PFSK-1 (cell line): ENCODE measurements around the gene RBM47.

Experiments used
- FOXP2 ChIP-seq: optimal IDR thresholded peaks from 2 replicates; pipeline ENCODE3; 2011; ENCODE audit warnings: borderline replicate concordance, control low read depth, inconsistent platforms; ENCODE audit not compliant: insufficient read depth; ENCODE audit errors: extremely low read length, extremely low read depth
- POLR2AphosphoS5 ChIP-seq: IDR thresholded peaks from 2 replicates; pipeline ENCODE4 v1.6.1; 2012; ENCODE audit warnings: low read depth, mild to moderate bottlenecking, control low read depth, low read length, moderate library complexity
- SIN3A ChIP-seq: IDR thresholded peaks from 2 replicates; pipeline ENCODE4 v1.6.1; 2012; ENCODE audit warnings: mild to moderate bottlenecking, low read length, moderate library complexity, borderline replicate concordance; ENCODE audit not compliant: insufficient read depth
- TAF1 ChIP-seq: IDR thresholded peaks from 2 replicates; pipeline ENCODE4 v1.6.1; 2012; ENCODE audit warnings: low read length, control low read depth, borderline replicate concordance; ENCODE audit not compliant: insufficient read depth
- TF ChIP-seq, protein P1 (sequence below), 2 experiments: IDR thresholded peaks; 2 replicates each; pipeline versions ENCODE4 v1.6.1 to v1.8.0; 2011 to 2012; ENCODE audit warnings: low read depth in 2 of 2, low read length in 2 of 2, control low read depth in 1 of 2, inconsistent platforms in 1 of 2, mild to moderate bottlenecking in 1 of 2, moderate library complexity in 1 of 2; ENCODE audit not compliant: insufficient read depth in 1 of 2

Gene RBM47

DNA sequence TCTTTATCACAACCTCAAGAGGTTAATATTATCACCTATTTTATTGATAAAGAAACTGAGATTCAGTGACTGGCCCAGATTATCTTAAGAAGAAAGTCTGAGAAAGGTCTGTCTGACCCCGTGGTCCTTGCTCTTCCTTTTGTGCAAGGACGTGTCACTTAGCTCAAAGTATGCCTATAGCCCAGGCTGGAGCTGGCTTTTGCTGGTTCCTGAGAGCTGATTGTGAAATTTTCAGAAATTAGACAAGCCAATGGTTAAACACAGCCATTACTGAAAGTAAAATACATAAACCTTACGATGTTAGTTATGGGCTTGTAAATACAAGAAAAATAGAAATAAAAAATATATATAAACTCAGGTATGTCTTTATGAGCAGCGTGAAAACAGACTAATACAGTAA lies 224.5 kb downstream of the RBM47 start:
- TF ChIP-seq FOXP2 (no peak), TAF1 (no peak), SIN3A (no peak), POLR2AphosphoS5 (no peak)
- TF ChIP-seq, protein P1, sequence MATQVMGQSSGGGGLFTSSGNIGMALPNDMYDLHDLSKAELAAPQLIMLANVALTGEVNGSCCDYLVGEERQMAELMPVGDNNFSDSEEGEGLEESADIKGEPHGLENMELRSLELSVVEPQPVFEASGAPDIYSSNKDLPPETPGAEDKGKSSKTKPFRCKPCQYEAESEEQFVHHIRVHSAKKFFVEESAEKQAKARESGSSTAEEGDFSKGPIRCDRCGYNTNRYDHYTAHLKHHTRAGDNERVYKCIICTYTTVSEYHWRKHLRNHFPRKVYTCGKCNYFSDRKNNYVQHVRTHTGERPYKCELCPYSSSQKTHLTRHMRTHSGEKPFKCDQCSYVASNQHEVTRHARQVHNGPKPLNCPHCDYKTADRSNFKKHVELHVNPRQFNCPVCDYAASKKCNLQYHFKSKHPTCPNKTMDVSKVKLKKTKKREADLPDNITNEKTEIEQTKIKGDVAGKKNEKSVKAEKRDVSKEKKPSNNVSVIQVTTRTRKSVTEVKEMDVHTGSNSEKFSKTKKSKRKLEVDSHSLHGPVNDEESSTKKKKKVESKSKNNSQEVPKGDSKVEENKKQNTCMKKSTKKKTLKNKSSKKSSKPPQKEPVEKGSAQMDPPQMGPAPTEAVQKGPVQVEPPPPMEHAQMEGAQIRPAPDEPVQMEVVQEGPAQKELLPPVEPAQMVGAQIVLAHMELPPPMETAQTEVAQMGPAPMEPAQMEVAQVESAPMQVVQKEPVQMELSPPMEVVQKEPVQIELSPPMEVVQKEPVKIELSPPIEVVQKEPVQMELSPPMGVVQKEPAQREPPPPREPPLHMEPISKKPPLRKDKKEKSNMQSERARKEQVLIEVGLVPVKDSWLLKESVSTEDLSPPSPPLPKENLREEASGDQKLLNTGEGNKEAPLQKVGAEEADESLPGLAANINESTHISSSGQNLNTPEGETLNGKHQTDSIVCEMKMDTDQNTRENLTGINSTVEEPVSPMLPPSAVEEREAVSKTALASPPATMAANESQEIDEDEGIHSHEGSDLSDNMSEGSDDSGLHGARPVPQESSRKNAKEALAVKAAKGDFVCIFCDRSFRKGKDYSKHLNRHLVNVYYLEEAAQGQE (IDR thresholded peaks at IDR 0.05; ENCODE audit: insufficient read depth in 1 of 2, low read depth in 2 of 2, low read length in 2 of 2) = no peak

DNA sequence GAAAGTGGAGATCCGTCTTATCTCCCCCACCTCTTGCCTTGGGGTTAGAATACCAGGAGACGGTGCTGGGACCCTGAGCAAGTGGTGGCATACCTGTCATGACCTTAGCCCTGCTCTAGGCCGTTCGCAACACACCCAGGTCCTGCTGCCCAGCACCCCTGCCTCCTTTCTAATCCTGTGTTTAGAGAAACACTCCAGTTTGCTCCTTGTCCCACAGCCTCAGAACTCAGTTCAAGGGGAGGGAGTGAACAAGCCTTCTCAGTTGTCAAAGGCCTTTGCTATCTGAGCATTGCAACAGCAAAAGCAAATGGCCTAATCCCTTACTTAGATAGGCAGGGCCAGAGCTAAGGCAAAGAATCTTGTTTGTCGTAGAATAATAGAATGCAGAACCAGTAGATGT lies 226.6 kb downstream of the RBM47 start:
- no peak for TF ChIP-seq SIN3A
- TF ChIP-seq TAF1 = no peak
- TF ChIP-seq POLR2AphosphoS5 = no peak
- no peak for TF ChIP-seq FOXP2
- TF ChIP-seq, protein P1 (IDR thresholded peaks at IDR 0.05; ENCODE audit: insufficient read depth in 1 of 2, low read depth in 2 of 2, low read length in 2 of 2) = no peak

- TF ChIP-seq TAF1 (no peak), FOXP2 (no peak), SIN3A (no peak), POLR2AphosphoS5 (no peak)
- TF ChIP-seq, protein P1 (IDR thresholded peaks at IDR 0.05; ENCODE audit: insufficient read depth in 1 of 2, low read depth in 2 of 2, low read length in 2 of 2) = no peak
Observed at GRCh38 chr4:40402556-40402955, 227.1 kb downstream of the RBM47 start.

DNA sequence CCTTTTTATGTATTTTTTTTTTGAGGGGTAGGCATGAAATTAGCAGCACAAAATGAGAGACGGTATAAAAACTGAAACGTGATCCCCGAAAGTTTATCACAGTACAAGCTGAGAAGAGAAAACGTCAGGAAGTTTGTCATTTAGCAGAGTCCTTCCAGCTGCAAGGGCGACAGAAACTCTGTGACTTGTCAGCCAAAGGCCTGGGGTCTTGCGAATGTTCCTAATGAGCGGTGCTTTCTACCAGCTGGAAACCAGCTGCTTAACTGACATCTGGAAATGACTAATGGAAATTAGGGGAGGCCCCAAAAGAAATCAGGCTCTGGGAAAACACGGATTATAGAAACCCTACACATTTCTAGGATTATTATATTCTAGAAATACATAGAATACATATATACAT lies 228.0 kb downstream of the RBM47 start:
- TF ChIP-seq POLR2AphosphoS5 = no peak
- TF ChIP-seq TAF1 = no peak
- TF ChIP-seq, protein P1 (IDR thresholded peaks at IDR 0.05; ENCODE audit: insufficient read depth in 1 of 2, low read depth in 2 of 2, low read length in 2 of 2) = no peak
- no peak for TF ChIP-seq FOXP2
- no peak for TF ChIP-seq SIN3A

DNA sequence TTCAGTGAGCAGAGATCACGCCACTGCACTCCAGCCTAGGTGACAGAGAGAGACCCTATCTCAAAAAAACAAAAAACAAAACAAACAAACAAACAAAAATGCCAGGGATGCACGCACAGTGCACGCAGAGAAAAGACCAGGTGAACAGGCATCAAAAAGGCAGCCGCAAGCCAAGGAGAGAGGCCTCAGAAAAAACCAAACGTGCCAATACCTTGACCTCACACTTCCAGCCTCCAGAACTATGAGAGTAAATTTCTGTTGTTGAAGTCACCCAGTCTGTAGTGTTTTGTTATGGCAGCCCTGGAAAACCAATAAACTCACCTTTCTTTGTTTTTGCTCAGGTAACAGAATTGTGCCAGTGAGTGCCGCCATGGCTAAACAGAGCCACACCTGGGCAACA lies 228.6 kb downstream of the RBM47 start:
- TF ChIP-seq POLR2AphosphoS5 = no peak
- no peak for TF ChIP-seq SIN3A
- TF ChIP-seq, protein P1 (IDR thresholded peaks at IDR 0.05; ENCODE audit: insufficient read depth in 1 of 2, low read depth in 2 of 2, low read length in 2 of 2) = no peak
- no peak for TF ChIP-seq TAF1
- TF ChIP-seq FOXP2 = no peak
